ENCODE data around the gene COL6A3.
"Not testable (repeated sequence)": the region's sequence is repeated elsewhere in the genome, so short reads cannot be mapped to it uniquely, and the experiment has no call there.

COL6A3 gene

DNA sequence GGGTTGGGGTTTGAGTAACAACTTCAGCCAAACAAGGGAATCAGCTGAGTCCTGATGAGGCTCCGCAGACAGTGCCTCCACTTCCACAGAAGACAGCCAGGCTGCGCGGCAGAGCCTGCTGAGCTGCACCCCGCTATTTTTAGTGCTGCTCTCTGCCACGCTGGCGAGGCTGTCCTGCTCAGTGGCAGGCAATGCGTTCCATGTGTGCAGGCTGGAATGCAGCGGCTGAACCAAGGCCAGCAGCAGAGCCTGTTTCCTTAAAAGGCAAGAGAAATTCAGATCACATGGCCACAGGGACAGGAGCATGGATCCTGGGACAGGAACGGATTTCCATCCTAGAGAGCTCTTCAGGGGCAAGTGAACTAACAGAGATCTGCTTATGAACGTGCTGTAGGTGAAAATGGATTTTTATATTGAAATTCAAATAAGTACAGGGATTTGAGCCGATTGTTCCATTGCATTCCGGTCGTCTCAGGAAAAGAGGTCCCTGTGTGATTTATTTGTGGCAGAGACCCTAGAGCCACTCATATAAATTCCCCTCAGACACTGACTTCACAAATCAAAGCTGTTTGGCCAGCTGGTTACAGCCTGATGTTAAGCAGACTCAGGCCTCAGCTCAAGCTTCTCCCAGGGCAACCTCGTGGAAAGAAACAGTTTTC lies 98.7 kb downstream of the COL6A3 start:
- peak; percentile 99 for DNase-seq

GRCh38 chr2:237314681-237315080 lies 99.3 kb downstream of the COL6A3 start:
- DNase-seq = no peak

GRCh38 chr2:237314198-237314597 lies 99.8 kb downstream of the COL6A3 start:
- DNase-seq = no peak

GRCh38 chr2:237312021-237312755 lies 101.8 kb downstream of the COL6A3 start:
- peak; percentile 75 for DNase-seq

GRCh38 chr2:237310515-237311114 lies 103.3 kb downstream of the COL6A3 start:
- no peak for DNase-seq

- DNase-seq = peak; percentile 60
These were observed 104.5 kb downstream of the COL6A3 start for GRCh38 chr2:237309416-237309815.

DNA sequence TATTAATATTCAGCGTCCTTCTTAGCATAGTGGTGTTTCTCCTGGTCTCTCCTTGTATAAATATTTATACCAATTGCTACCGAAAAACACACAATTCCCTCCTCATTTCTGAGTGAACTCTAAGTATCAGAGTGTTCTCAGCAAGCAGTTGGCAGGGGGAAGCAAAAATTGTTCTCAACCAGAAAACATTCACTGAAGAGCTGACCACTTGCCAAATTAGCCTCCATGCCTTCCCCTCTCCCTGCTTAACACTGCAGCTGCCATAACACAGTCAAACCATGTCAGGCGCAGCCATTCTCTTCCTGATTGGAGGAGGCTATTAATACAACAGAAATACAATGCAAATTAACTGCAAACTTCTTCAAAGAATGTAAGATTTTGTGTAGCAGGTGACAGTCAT lies 105.0 kb downstream of the COL6A3 start:
- DNase-seq = no peak

- no peak for DNase-seq
These were observed 106.5 kb downstream of the COL6A3 start for GRCh38 chr2:237307474-237307873.

DNA sequence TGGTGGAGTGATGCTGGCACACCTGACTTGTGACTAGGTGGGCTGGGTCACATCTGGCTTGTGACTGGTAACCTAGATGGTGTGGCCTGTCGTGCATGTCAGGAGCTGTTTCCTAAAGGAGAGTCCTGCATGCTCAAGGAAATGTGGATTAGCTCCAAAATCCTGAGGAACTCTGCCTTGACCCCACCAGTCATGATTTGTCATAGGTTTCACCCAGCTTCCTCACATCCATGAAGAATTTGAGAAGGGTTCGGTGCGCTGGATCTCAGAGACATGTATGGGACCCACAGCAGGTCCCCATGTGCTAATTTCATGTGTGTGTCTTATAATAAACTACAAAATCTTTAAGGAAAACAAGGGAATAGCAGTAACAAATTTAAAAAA lies 107.2 kb downstream of the COL6A3 start:
- DNase-seq = no peak

- peak; percentile 79 for DNase-seq
These were observed 107.7 kb downstream of the COL6A3 start for GRCh38 chr2:237306083-237306786.

GRCh38 chr2:237305579-237305978 lies 108.4 kb downstream of the COL6A3 start:
- DNase-seq = no peak

- peak; percentile 94 for DNase-seq
These were observed 109.0 kb downstream of the COL6A3 start for GRCh38 chr2:237304763-237305514.

- not testable (repeated sequence) for DNase-seq
These were observed 110.7 kb downstream of the COL6A3 start for GRCh38 chr2:237303244-237303643.

DNA sequence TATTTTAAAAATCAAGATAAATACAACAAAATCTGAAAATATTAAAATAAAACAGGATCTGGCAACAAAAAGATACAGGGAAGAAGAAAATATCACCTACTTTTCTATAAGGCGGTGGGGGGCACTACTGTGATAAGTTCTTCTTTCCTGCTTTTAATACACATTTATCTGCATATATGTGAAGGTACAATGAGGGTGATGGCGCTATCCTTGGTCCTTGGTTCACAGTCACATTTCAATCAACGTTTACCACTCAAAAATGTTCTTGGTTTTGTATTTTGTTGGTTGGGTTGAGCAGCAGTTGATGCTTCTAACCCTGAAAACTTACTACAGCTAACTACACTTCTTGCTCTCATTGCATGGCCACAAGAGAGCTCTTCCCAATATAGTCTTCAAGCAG lies 112.4 kb downstream of the COL6A3 start:
- no peak for DNase-seq

- DNase-seq = no peak
These were observed 113.2 kb downstream of the COL6A3 start for GRCh38 chr2:237300739-237301138.

DNA sequence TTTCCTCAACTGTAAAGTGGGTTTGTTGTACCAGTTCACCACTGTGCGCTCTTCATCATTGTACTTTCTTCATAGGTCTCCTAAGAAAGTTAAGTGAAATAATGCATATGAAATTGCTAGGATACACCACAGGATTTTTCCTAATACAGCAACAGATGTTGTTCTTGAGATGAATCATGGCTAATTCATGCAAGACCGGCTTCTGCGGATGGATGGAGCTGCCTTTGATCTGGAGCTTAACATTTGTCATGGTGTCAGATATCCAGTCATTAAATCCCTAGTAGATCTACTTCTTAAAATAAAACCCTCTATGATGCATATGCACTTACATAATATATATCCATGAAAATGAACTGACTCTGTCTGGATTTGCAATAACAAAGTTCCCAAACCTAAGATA lies 114.1 kb downstream of the COL6A3 start:
- DNase-seq = peak; percentile 99

GRCh38 chr2:237298151-237299118 lies 115.5 kb downstream of the COL6A3 start:
- DNase-seq = peak; percentile 84

DNA sequence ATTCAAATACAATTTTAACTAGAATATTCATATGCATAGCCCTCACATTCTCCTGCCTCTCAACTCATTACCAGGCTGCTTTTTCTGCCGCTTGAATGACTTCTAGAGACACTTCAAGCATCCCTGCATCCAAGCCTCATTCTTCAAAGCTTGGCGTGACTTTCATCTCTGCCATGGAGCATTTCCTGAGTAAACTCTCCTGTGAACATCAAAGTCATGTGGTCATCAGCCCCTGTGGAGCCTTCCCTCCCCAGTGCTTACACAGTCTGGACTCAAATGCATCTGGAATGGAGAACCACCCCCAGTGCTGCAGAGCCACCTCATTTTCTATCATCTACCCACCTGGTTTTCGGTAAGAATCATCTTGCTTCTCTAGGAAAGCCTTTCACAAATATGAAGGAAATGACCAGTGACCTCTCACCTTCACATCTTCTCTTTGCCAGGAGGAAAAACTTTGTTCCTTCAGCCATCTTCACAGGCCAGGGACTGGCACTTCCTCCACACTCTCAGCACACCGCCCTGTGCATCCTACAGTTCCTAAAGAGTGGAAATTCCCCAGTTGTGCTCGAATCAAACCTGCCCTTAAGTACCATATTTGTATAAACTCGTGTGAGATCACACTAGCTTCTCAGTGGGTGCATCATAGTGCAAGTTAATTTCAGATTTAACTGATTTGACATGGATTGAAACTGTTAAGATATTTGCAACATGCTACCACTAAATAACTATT lies 116.4 kb downstream of the COL6A3 start:
- peak; percentile 54 for DNase-seq

DNA sequence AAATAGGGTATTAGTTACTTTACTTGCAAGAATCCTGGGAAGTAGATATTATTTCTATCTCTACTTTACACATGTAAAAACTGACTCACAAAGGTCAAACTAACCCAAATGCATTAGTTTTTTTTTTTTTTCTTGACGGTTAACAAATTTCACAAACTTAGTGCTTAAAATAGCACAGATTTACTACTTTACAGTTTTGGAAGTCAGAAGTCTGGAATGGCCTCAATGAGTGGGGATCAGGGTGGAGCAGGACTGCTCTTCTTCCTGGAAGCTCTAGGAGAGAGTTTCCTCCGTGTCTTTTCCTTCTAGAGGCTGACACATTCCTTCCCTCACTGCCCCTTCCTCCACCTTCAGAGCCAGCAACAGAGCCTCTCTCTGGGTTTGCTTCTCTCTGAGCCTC lies 117.2 kb downstream of the COL6A3 start:
- peak; percentile 84 for DNase-seq

GRCh38 chr2:237295889-237296480 lies 118.0 kb downstream of the COL6A3 start:
- no peak for DNase-seq

All from fibroblast of upper back skin (primary cell).